PC-9 (cell line): Measurements from ENCODE around the gene CLEC9A.

Experiments used
- EZH2 ChIP-seq: fragments of 200-600 bp; sonication (generic); IDR thresholded peaks from 2 replicates; pipeline ENCODE4 v1.8.0; 2017; ENCODE audit warnings: antibody characterized with exemption, low read depth
- TF ChIP-seq, protein P1 (sequence below): fragments of 200-600 bp; sonication (generic); conservative IDR thresholded peaks from 2 replicates; pipeline ENCODE4 v1.6.1; 2017; ENCODE audit warnings: mixed run types, antibody characterized with exemption, mild to moderate bottlenecking, moderate library complexity

DNA sequence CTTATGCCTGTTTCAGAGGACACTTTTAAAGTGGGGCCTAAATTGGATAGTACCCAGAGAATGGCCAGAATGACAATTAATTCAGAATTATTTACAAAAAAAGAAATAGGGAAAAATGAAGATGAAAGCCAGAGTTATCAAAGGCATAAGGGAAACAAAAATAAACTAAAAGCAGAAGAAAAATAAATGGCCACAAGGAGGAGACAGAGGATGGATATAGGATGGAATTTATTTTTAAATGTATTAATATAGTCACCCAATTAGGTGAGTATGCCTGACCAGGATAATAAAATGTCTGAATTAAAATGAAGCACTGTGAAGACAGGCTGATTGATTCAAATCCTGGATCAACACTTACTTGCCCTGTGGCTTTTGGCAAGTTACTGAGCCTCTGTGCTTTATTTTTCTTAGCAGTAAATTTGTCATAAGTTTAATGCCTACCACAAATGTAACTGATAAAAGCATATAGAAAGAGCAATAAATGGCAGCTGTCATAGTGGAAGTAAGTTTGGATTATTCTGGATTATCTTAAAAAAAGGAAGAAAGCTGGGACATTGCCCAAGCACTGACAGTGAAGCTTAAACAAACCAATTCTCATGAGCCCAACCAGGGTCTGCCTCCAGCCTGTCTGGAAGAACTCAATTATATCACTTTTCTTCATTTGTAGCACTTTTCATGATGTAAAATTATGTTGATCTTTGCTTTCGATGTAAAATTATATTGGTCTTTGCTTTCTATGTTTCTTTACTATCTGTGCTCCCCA, 3.5 kb downstream of the CLEC9A start:
- TF ChIP-seq, protein P1, sequence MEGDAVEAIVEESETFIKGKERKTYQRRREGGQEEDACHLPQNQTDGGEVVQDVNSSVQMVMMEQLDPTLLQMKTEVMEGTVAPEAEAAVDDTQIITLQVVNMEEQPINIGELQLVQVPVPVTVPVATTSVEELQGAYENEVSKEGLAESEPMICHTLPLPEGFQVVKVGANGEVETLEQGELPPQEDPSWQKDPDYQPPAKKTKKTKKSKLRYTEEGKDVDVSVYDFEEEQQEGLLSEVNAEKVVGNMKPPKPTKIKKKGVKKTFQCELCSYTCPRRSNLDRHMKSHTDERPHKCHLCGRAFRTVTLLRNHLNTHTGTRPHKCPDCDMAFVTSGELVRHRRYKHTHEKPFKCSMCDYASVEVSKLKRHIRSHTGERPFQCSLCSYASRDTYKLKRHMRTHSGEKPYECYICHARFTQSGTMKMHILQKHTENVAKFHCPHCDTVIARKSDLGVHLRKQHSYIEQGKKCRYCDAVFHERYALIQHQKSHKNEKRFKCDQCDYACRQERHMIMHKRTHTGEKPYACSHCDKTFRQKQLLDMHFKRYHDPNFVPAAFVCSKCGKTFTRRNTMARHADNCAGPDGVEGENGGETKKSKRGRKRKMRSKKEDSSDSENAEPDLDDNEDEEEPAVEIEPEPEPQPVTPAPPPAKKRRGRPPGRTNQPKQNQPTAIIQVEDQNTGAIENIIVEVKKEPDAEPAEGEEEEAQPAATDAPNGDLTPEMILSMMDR, result peak; percentile 80
- no peak for TF ChIP-seq EZH2
